ENCODE results near the gene MCAT.

Gene MCAT

GRCh38 chr22:43094085-43094484 lies 49.1 kb downstream of the MCAT start:
- no peak for DNase-seq (ENCODE audit: low read depth in 2 of 2)

- no peak for DNase-seq (ENCODE audit: low read depth in 2 of 2)
Observed at GRCh38 chr22:43092085-43092484, 51.1 kb downstream of the MCAT start.

- DNase-seq (ENCODE audit: low read depth in 2 of 2): no peak
Observed at GRCh38 chr22:43090130-43090789, 52.9 kb downstream of the MCAT start.

GRCh38 chr22:43088984-43089717 lies 54.0 kb downstream of the MCAT start, which contains the start of gene TTLL1:
TSS of gene TTLL1 (minus strand) at chr22:43089391. CDS start at chr22:43075586, 13,805 bp downstream.
- peak; percentile 61 to 69 for DNase-seq (ENCODE audit: low read depth in 2 of 2)

- no peak for DNase-seq (ENCODE audit: low read depth in 2 of 2)
Observed at GRCh38 chr22:43088627-43088983, 54.6 kb downstream of the MCAT start.

GRCh38 chr22:43085658-43086606 lies 57.3 kb downstream of the MCAT start:
- DNase-seq (ENCODE audit: low read depth in 2 of 2): no peak
